ENCODE measurements around the gene PLPPR3.

GRCh38 chr19:858284-858683 is 36.5 kb upstream of the PLPPR3 start:
- TF ChIP-seq POLR2A (IDR thresholded peaks at IDR 0.05; ENCODE audit: low read length) (no peak), GATA1 (IDR thresholded peaks at IDR 0.05; ENCODE audit: low read depth, low read length) (no peak)

Measured in erythroblast (primary cell).